Endothelial cell of umbilical vein (primary cell): ENCODE data around the gene PCBD1. TPM values are rescaled to one million over a fixed set of nuclear protein-coding genes. Genes with fewer than 3 reads are reported as not detected.

Experiments
- BruUV-seq: library from RNA; stranded (reverse); fragments of 400-500 nt; replicated peaks from 2 replicates; lab custom pipeline; 2021; lab: Mats Ljungman, UMichigan
- CTCF ChIA-PET: fragments of 300-600, 350-600 bp; sonication (Branson Sonifier 250); formaldehyde crosslinking; loops from one replicate; lab custom pipeline; 2021; ENCODE audit warnings: antibody characterized with exemption, inconsistent platforms; lab: Charles Lee
- POLR2A ChIA-PET: fragments of 300-600, 350-600 bp; sonication (Branson Sonifier 250); formaldehyde crosslinking; loops from one replicate; lab custom pipeline; 2021; ENCODE audit warnings: antibody characterized with exemption, inconsistent platforms; lab: Charles Lee
- DNase-seq: peaks from one replicate; pipeline ENCODE4 v3.0.0-alpha.2; 2011; ENCODE audit warnings: low read depth, low spot score
- FAIRE-seq: peaks from 2 replicates; lab custom pipeline; 2011; peaks lifted over from hg19 to GRCh38; lab: Jason Lieb, UNC
- H2AFZ ChIP-seq: 2 replicates; pipeline ENCODE4 v1.6.0; 2012; ENCODE audit warnings: low read depth, low read length, control low read depth, inconsistent platforms
- H3K27ac ChIP-seq: 2 replicates; pipeline ENCODE4 v1.5.1; 2011; ENCODE audit warnings: low read depth, mild to moderate bottlenecking, control low read depth, low read length, moderate library complexity; ENCODE audit not compliant: insufficient read depth
- H3K27me3 ChIP-seq, 2 experiments: 2 replicates each; pipeline versions ENCODE4 v1.6.0 to v1.6.1; 2011; ENCODE audit warnings: low read length in 2 of 2, mixed read lengths in 1 of 2; ENCODE audit not compliant: control insufficient read depth in 2 of 2, insufficient read depth in 2 of 2
- H3K36me3 ChIP-seq, 2 experiments: 2 replicates in 1 of 2; 3 replicates in 1 of 2; pipeline ENCODE4 v1.5.1; 2011; ENCODE audit warnings: low read length in 2 of 2, mild to moderate bottlenecking in 1 of 2, moderate library complexity in 1 of 2; ENCODE audit not compliant: control insufficient read depth in 2 of 2, insufficient read depth in 2 of 2; ENCODE audit errors: extremely low read depth in 1 of 2
- H3K4me1 ChIP-seq: 3 replicates; pipeline ENCODE4 v1.5.1; 2011; ENCODE audit warnings: mild to moderate bottlenecking, low read length; ENCODE audit not compliant: control insufficient read depth, insufficient read depth; ENCODE audit errors: extremely low read depth
- H3K4me2 ChIP-seq: 2 replicates; pipeline ENCODE4 v1.6.1; 2011; ENCODE audit warnings: low read length, control low read depth, mixed read lengths; ENCODE audit not compliant: insufficient read depth
- H3K4me3 ChIP-seq, 3 experiments: fragments of 200-600 bp in 1 of 3; sonication (generic), shearing (Covaris generic) in 1 of 3; replicated peaks in 1 of 3; 2 replicates each; pipeline ENCODE4 v1.5.1; 2011 to 2016; ENCODE audit warnings: control low read depth in 3 of 3, low read length in 3 of 3, mild to moderate bottlenecking in 2 of 3, inconsistent platforms in 1 of 3, low read depth in 1 of 3, moderate library complexity in 1 of 3; ENCODE audit not compliant: insufficient read depth in 1 of 3
- H3K79me2 ChIP-seq: 2 replicates; pipeline ENCODE4 v1.6.0; 2012; ENCODE audit warnings: low read length, inconsistent platforms; ENCODE audit not compliant: control insufficient read depth, insufficient read depth
- H3K9ac ChIP-seq: replicated peaks from 2 replicates; pipeline ENCODE3; 2011; ENCODE audit warnings: low read length, control low read depth; ENCODE audit not compliant: insufficient read depth; ENCODE audit errors: extremely low read depth
- H3K9me1 ChIP-seq: replicated peaks from 3 replicates; pipeline ENCODE4 v1.6.0; 2011; ENCODE audit warnings: mild to moderate bottlenecking, low read length; ENCODE audit not compliant: control insufficient read depth, insufficient read depth; ENCODE audit errors: extremely low read depth
- H3K9me3 ChIP-seq: replicated peaks from 2 replicates; pipeline ENCODE4 v1.5.1; 2012; ENCODE audit warnings: low read length, inconsistent platforms; ENCODE audit not compliant: control insufficient read depth, insufficient read depth
- H4K20me1 ChIP-seq: replicated peaks from 2 replicates; pipeline ENCODE3; 2011; ENCODE audit warnings: mild to moderate bottlenecking, low read length; ENCODE audit not compliant: control insufficient read depth, insufficient read depth; ENCODE audit errors: extremely low read depth
- CTCF ChIP-seq, 2 donors: IDR thresholded peaks; 1 replicate in 1 of 2; 2 replicates in 1 of 2; pipeline ENCODE4 v1.5.1; 2011; ENCODE audit warnings: low read length in 2 of 2, mild to moderate bottlenecking in 2 of 2, moderate library complexity in 2 of 2, control low read depth in 1 of 2, inconsistent platforms in 1 of 2, low read depth in 1 of 2; ENCODE audit not compliant: insufficient read depth in 1 of 2; ENCODE audit errors: extremely low read depth in 1 of 2
- EZH2 ChIP-seq: IDR thresholded peaks from 2 replicates; pipeline ENCODE4 v1.6.1; 2012; ENCODE audit warnings: borderline replicate concordance, low read depth, mild to moderate bottlenecking, moderate library complexity, low read length, inconsistent platforms; ENCODE audit not compliant: severe bottlenecking
- FOS ChIP-seq: IDR thresholded peaks from 2 replicates; pipeline ENCODE4 v1.6.1; 2011; ENCODE audit warnings: mild to moderate bottlenecking, low read length, moderate library complexity, borderline replicate concordance; ENCODE audit not compliant: insufficient read depth
- GATA2 ChIP-seq: IDR thresholded peaks from 2 replicates; pipeline ENCODE4 v1.7.0; 2011; ENCODE audit warnings: low read depth, mild to moderate bottlenecking, moderate library complexity, mixed read lengths, low read length; ENCODE audit not compliant: insufficient read length, insufficient read depth
- JUN ChIP-seq: IDR thresholded peaks from 2 replicates; pipeline ENCODE4 v1.6.1; 2011; ENCODE audit warnings: borderline replicate concordance, low read depth; ENCODE audit not compliant: insufficient read length, insufficient read depth
- MYC ChIP-seq: IDR thresholded peaks from one replicate; pipeline ENCODE4 v1.6.1; 2011; ENCODE audit warnings: mild to moderate bottlenecking, low read depth, low read length
- POLR2A ChIP-seq: IDR thresholded peaks from 2 replicates; pipeline ENCODE4 v1.6.1; 2012; ENCODE audit warnings: low read depth, mild to moderate bottlenecking, control low read depth, low read length
- POLR2AphosphoS5 ChIP-seq: IDR thresholded peaks from 2 replicates; pipeline ENCODE4 v1.6.1; 2012; ENCODE audit warnings: low read depth, mild to moderate bottlenecking, control low read depth, low read length, moderate library complexity; ENCODE audit not compliant: insufficient read depth
- dilution Hi-C: fragments of 300-500 bp; cut with MboI; formaldehyde crosslinking; loops from one replicate; pipeline ENCODE4 v1.15.0; 2019; ENCODE audit warnings: low sequenced_read_pairs; ENCODE audit not compliant: extremely low pct_ligation_motif_present
- intact Hi-C: fragments of 100-400 bp; cut with micrococcal nuclease; formaldehyde crosslinking; loops from one replicate; pipeline ENCODE4 v1.10.0; 2022
- polyA plus RNA-seq, 4 experiments: library from polyadenylated mRNA; depleted of rRNA in 3 of 4; stranded (reverse) in 3 of 4; unstranded in 1 of 4; fragments of >200 nt; gene quantifications; 2 replicates each; pipeline versions ENCODE4 v1.2.1 to v1.2.3, GENCODE V29; 2011 to 2012; ENCODE audit warnings: missing spikeins in 1 of 4
- total RNA-seq: library from RNA; stranded (reverse); gene quantifications from 2 replicates; pipeline ENCODE4 v1.2.3, GENCODE V29; 2021
- TF ChIP-seq, protein P1 (sequence below): IDR thresholded peaks from 2 replicates; pipeline ENCODE4 v1.6.1; 2011; ENCODE audit not compliant: insufficient read depth, insufficient read length

Gene PCBD1
- total and polyA plus RNA-seq, 2 donors (not counting 3 experiments of a cell fraction or from before 2014, with no cell fraction given), result 95.7 to 113 TPM

GRCh38 chr10:70856454-70856853, 31.9 kb downstream of the PCBD1 start:
- H3K79me2 ChIP-seq, result no peaks in the 10 kb centered on the region
- BruUV-seq, result no TSS peak
- intact Hi-C loops (no loop called here), dilution Hi-C loops (no loop called here)
- ChIA-PET CTCF (no interaction called here), POLR2A (no interaction called here)
- DNase-seq, result no peak
- H3K4me1 ChIP-seq, result no peaks in the 10 kb centered on the region
- H4K20me1 ChIP-seq, result no peaks in the 10 kb centered on the region
- peaks cover 6 to 8% of the 10 kb centered on the region in 2 experiments for H3K36me3 ChIP-seq
- no peak overlapping the region for H3K4me2 ChIP-seq
- H3K27ac ChIP-seq, result no peak overlapping the region
- no peak for FAIRE-seq
- no peak overlapping the region for H3K9ac ChIP-seq
- no peak for TF ChIP-seq EZH2
- TF ChIP-seq CTCF (IDR thresholded peaks at IDR 0.05; ENCODE audit: extremely low read depth in 1 of 2, insufficient read depth in 1 of 2, low read depth in 1 of 2, low read length in 2 of 2), result no peak
- TF ChIP-seq JUN, result no peak
- no peak for TF ChIP-seq POLR2A
- TF ChIP-seq POLR2AphosphoS5, result no peak
- no peak for TF ChIP-seq GATA2
- TF ChIP-seq FOS, result no peak
- TF ChIP-seq, protein P1, sequence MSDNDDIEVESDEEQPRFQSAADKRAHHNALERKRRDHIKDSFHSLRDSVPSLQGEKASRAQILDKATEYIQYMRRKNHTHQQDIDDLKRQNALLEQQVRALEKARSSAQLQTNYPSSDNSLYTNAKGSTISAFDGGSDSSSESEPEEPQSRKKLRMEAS, result no peak
- TF ChIP-seq MYC, result no peak
- no peaks in the 10 kb centered on the region for H3K9me1 ChIP-seq
- H3K4me3 ChIP-seq, result no peak overlapping the region
- H3K9me3 ChIP-seq, result no peaks in the 10 kb centered on the region
- no peaks in the 10 kb centered on the region for H3K27me3 ChIP-seq
- no peak overlapping the region for H2AFZ ChIP-seq
